DMS114 treated with DMSO at 0.1 percent for 48 hours (cell line): ENCODE data around the gene SLC5A3.

Experiments
- DNase-seq: peaks from one replicate; lab custom pipeline; 2025; ENCODE audit not compliant: unreplicated experiment; lab: John Stamatoyannopoulos, UW

SLC5A3 gene

GRCh38 chr21:34073032-34073748 lies at the start of gene SLC5A3, which contains the start of gene MRPS6:
Gene SLC5A3, plus strand, starts transcription at chr21:34073578. Its CDS starts 21,621 bp downstream, at chr21:34095199.
Gene MRPS6, plus strand, starts transcription at chr21:34073578. Its CDS starts 123 bp downstream, at chr21:34073701.
- peak; percentile 26 for DNase-seq

- no peak for DNase-seq
These were observed 49.5 kb upstream of the SLC5A3 start for GRCh38 chr21:34023691-34024373.

GRCh38 chr21:34024374-34024693 lies 49.0 kb upstream of the SLC5A3 start:
- DNase-seq, result no peak

GRCh38 chr21:34027721-34028461 lies 45.5 kb upstream of the SLC5A3 start:
- DNase-seq, result no peak

GRCh38 chr21:34029743-34030528 lies 43.4 kb upstream of the SLC5A3 start:
- DNase-seq, result no peak

GRCh38 chr21:34031835-34032370 lies 41.5 kb upstream of the SLC5A3 start:
- DNase-seq, result no peak

- no peak for DNase-seq
These were observed 38.9 kb upstream of the SLC5A3 start for GRCh38 chr21:34034369-34035014.

- no peak for DNase-seq
These were observed 37.6 kb upstream of the SLC5A3 start for GRCh38 chr21:34035619-34036354.

- no peak for DNase-seq
These were observed 36.2 kb upstream of the SLC5A3 start for GRCh38 chr21:34037009-34037795.

GRCh38 chr21:34039678-34040382 lies 33.5 kb upstream of the SLC5A3 start:
- DNase-seq, result no peak

GRCh38 chr21:34042735-34043134 lies 30.6 kb upstream of the SLC5A3 start:
- DNase-seq, result no peak

- DNase-seq, result no peak
These were observed 30.0 kb upstream of the SLC5A3 start for GRCh38 chr21:34043333-34043732.

GRCh38 chr21:34046917-34047316 lies 26.5 kb upstream of the SLC5A3 start:
- DNase-seq, result no peak

- no peak for DNase-seq
These were observed 25.5 kb upstream of the SLC5A3 start for GRCh38 chr21:34047835-34048234.

GRCh38 chr21:34052171-34052570 lies 21.2 kb upstream of the SLC5A3 start:
- no peak for DNase-seq

GRCh38 chr21:34054259-34054658 lies 19.1 kb upstream of the SLC5A3 start:
- DNase-seq, result no peak

- no peak for DNase-seq
These were observed 17.8 kb upstream of the SLC5A3 start for GRCh38 chr21:34055615-34056014.

GRCh38 chr21:34061983-34062382 lies 11.4 kb upstream of the SLC5A3 start:
- no peak for DNase-seq
